GM19099 (cell line): ENCODE measurements around the gene ARHGEF1.

ENCODE experiments used
- POLR2A ChIP-seq: IDR thresholded peaks from 3 replicates; pipeline ENCODE4 v1.6.1; 2011; ENCODE audit warnings: low read depth; ENCODE audit not compliant: insufficient read length; ENCODE audit errors: extremely low read depth

Gene ARHGEF1

DNA sequence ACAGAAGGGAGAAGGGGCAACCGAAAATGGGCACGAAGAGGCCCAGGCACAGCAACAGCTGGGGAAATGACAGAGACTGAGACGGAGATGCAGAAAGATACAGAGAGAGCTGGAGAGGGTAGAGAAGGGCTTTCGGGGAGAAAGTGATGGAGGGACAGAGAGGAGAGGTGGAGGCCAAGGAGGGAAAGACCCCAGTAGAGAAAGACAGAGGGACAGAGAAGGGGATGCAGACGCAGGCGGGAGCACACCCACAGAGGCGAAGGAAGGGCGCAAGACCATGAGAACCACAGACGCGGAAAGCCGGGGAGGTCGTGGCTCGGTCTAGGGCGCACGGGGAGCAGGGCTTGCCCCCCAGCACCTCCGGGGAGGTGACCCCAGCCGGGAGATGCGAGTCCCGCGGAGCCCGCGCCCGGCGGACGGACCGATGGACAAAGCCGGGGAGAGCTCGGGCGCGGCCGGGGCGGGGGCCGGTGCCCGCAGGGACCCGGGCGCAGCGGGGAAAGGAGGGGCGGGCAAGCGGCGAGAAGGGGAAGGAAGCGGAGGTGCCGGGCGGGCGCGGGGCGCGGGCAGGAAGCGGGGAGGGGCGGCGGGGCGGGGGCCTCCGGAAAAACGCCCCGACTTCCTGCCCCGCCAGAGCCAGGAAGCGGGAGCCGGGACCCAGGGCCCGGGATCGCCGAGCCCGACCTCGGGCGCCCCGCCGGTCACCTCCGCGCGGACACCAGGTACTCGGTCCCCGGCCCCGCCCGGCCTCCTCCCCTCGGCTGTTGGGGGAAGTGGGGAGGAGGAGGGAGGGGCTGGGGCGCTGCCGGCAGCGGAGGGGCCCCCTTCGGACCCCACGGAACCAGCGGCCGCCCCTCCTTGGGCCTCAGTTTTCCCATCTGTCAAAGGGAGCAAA is at the start of gene ARHGEF1:
ARHGEF1 (plus strand) TSS at position 617 of the 895 bp plus-strand sequence. CDS start 4,899 bp downstream, outside the sequence.
- peak; percentile 73 for TF ChIP-seq POLR2A

DNA sequence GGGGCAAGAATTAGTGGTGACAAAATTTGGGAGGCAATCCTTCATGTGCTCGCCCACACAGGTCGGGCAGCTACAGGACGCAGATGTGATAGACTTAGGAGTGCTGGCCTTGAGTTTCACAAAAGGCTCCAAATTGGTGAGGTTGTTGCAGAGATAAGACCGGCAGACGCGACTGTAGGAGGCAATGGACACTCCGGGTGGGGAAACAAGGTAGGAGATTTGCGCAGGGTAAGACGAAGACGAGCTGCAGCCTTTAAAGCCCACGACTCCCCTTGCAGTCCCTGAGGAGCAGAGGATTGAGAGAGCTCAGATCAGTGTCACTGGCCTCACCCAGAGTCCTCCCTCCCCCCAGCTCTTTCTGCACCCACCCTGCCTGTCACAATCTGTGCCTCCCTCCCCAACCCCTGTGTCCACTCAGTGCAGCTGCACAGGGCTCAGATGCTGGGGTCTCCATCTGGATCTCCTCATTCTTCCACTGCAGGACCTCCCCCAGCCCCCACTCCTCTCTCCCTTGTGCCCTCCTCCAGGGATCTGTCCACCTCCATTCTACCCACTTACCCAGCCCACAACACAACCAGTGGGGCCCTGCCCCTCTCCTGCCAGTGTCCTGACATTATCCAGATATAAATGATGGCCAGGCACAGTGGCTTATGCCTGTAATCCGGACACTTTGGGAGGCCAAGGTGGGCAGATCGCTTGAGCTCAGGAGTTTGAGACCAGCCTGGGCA is 44.8 kb upstream of the ARHGEF1 start:
- TF ChIP-seq POLR2A: no peak

GRCh38 chr19:41839211-41839610 is 43.8 kb upstream of the ARHGEF1 start:
- no peak for TF ChIP-seq POLR2A

DNA sequence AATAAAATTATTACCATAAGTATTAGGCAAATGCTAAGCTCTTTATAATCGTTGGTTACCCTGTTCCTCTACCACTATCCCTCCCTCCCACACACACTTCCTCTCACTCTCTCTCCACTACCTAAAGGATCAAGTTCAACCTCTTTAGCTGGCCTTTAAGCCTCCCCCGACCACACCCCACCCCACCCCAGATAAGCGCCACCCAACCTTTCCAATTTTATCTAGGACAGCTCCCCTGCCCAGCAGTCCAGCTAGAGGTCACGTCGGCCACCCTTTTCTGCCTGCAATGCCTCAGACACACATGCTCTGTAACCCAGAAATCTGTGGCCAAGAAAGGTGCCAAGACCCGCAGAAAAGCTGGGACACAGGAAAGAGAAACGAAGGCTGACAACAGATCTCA is 39.6 kb upstream of the ARHGEF1 start:
- TF ChIP-seq POLR2A: no peak

- TF ChIP-seq POLR2A: no peak
Measured at GRCh38 chr19:41844601-41845000, 38.4 kb upstream of the ARHGEF1 start, which contains the start of gene LYPD4. LYPD4 (minus strand) TSS chr19:41844683; CDS start chr19:41839285, 5,398 bp downstream.

GRCh38 chr19:41845001-41845050 is 38.2 kb upstream of the ARHGEF1 start, which contains the start of gene DMRTC2:
DMRTC2 (plus strand) TSS chr19:41845042; CDS start chr19:41847429, 2,387 bp downstream.
- TF ChIP-seq POLR2A: no peak

DNA sequence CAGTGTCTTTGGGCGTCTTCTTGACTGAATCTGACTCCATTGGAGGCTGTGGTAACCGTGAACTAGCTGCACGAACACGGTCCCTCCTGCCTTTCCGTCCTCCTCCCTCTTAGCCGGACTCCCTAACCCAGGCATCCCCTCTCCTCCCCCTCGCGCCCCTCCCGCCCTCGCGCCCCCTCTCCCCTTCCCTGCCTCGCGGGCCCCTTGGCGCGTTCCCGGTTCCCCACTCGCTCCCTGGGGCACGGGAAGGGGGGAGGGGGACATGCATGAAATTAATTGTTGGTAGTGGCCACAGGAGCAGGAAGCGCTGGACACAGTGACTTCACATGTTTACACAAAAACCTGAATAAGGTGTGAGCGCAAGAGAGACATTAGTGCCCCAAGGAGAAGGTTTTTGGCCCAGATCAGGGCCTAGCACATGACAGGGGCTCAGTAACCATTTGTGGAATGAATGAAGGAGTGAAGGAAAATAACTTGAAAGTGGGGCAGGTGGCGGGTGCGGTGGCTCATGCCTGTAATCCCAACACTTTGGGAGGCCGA is 37.9 kb upstream of the ARHGEF1 start:
- no peak for TF ChIP-seq POLR2A

GRCh38 chr19:41847351-41848105 is 35.5 kb upstream of the ARHGEF1 start:
- TF ChIP-seq POLR2A: no peak

- TF ChIP-seq POLR2A: no peak
Measured at GRCh38 chr19:41848666-41849065, 34.3 kb upstream of the ARHGEF1 start.

- no peak for TF ChIP-seq POLR2A
Measured at GRCh38 chr19:41849067-41849466, 33.9 kb upstream of the ARHGEF1 start.

GRCh38 chr19:41850381-41850780 is 32.6 kb upstream of the ARHGEF1 start:
- no peak for TF ChIP-seq POLR2A

DNA sequence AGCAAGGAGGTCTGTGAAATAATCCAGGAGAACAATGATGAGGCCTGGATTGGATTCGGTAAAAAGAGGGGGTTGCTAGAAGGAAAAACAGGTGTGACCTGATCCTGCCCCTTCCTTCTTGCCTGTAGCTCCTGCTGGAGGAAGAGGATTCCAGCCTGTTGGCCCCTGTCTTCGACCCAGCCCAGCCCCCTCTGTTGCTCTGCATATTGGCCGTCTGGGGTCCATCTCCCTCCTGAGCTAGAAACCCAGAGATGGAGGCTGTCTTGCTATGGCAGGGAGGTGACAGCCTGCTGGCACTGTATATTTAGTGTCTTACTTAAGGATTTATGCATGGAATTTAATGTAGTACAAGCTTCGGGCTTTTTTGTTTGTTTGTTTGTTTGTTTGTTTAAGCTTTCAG is 31.5 kb upstream of the ARHGEF1 start:
- no peak for TF ChIP-seq POLR2A

- no peak for TF ChIP-seq POLR2A
Measured at GRCh38 chr19:41853344-41853743, 29.6 kb upstream of the ARHGEF1 start.

- TF ChIP-seq POLR2A: no peak
Measured at GRCh38 chr19:41853768-41854167, 29.2 kb upstream of the ARHGEF1 start.

- TF ChIP-seq POLR2A: no peak
Measured at GRCh38 chr19:41859213-41859617, 23.8 kb upstream of the ARHGEF1 start.
